GM12878 (cell line): Measurements from ENCODE around the gene TXNL1. TPM values are rescaled to one million over a fixed set of nuclear protein-coding genes. Genes with fewer than 3 reads are reported as not detected.

Source experiments
- BRCA1 ChIP-seq: IDR thresholded peaks from 2 replicates; pipeline ENCODE4 v1.6.1; 2011; ENCODE audit warnings: low read depth, low read length, improper control_type of control experiment
- CEBPZ ChIP-seq: fragments of 150-350 bp; IDR thresholded peaks from 2 replicates; pipeline ENCODE4 v1.6.1; 2016; ENCODE audit warnings: low read depth, low read length
- CHD2 ChIP-seq: IDR thresholded peaks from 2 replicates; pipeline ENCODE4 v1.6.1; 2011; ENCODE audit warnings: low read depth, low read length, improper control_type of control experiment, borderline replicate concordance
- CREM ChIP-seq: IDR thresholded peaks from 2 replicates; pipeline ENCODE4 v1.6.1; 2014; ENCODE audit warnings: antibody characterized with exemption, low read depth
- EP300 ChIP-seq, 2 experiments: fragments of 150-350 bp in 1 of 2; IDR thresholded peaks; 2 replicates each; pipeline ENCODE4 v1.6.1; 2011 to 2012; ENCODE audit warnings: low read depth in 2 of 2, low read length in 2 of 2, borderline replicate concordance in 1 of 2, improper control_type of control experiment in 1 of 2, inconsistent platforms in 1 of 2; ENCODE audit not compliant: control insufficient read depth in 1 of 2
- FOXM1 ChIP-seq: IDR thresholded peaks from 2 replicates; pipeline ENCODE4 v1.6.1; 2012; ENCODE audit warnings: low read depth, mild to moderate bottlenecking, inconsistent platforms, low read length, moderate library complexity
- HCFC1 ChIP-seq: fragments of 150-350 bp; IDR thresholded peaks from 2 replicates; pipeline ENCODE4 v1.6.1; 2014; ENCODE audit warnings: low read length
- IKZF1 ChIP-seq: fragments of 450-650 bp; conservative IDR thresholded peaks from 2 replicates; pipeline ENCODE4 v1.6.1; 2017; ENCODE audit warnings: antibody characterized with exemption, mild to moderate bottlenecking
- MXI1 ChIP-seq: fragments of 150-350 bp; IDR thresholded peaks from 2 replicates; pipeline ENCODE4 v1.6.1; 2011; ENCODE audit warnings: low read depth, mild to moderate bottlenecking, inconsistent platforms, low read length, improper control_type of control experiment
- POLR2AphosphoS2 ChIP-seq: IDR thresholded peaks from 2 replicates; pipeline ENCODE4 v1.6.1; 2011; ENCODE audit warnings: low read depth, mild to moderate bottlenecking, low read length, improper control_type of control experiment, moderate library complexity
- RFX5 ChIP-seq: IDR thresholded peaks from 2 replicates; pipeline ENCODE4 v1.6.1; 2011; ENCODE audit warnings: low read depth, low read length, improper control_type of control experiment
- SIN3A ChIP-seq: IDR thresholded peaks from 2 replicates; pipeline ENCODE4 v1.6.1; 2012; ENCODE audit warnings: low read depth, low read length, improper control_type of control experiment
- SIX5 ChIP-seq: IDR thresholded peaks from 2 replicates; pipeline ENCODE4 v1.6.1; 2011; ENCODE audit warnings: mild to moderate bottlenecking, low read depth, low read length, moderate library complexity; ENCODE audit not compliant: severe bottlenecking
- SREBF1 ChIP-seq: IDR thresholded peaks from 2 replicates; pipeline ENCODE4 v1.6.1; 2012; ENCODE audit warnings: mild to moderate bottlenecking, low read length
- TCF12 ChIP-seq: IDR thresholded peaks from 2 replicates; pipeline ENCODE4 v1.6.1; 2011; ENCODE audit warnings: low read depth, mild to moderate bottlenecking, low read length
- polyA plus RNA-seq, 11 experiments: library from polyadenylated mRNA; depleted of rRNA in 4 of 11; unstranded in 6 of 11; stranded (reverse) in 5 of 11; fragments of >200 nt; fragmentation: Nextera tagmentation in 4 of 11; fragmentation: Illumina TruSeq in 1 of 11; extraction: Ambion mirVana in 4 of 11; extraction: Trizol in 1 of 11; gene quantifications; 1 replicate in 1 of 11; 2 replicates in 10 of 11; pipeline versions ENCODE4 v1.2.1 to v1.2.3, GENCODE V29; 2011 to 2016; ENCODE audit warnings: inconsistent platforms in 2 of 11, missing spikeins in 2 of 11, low read depth in 1 of 11
- total RNA-seq, 4 experiments: library from RNA; depleted of rRNA in 3 of 4; stranded (reverse); fragments of >200 nt in 3 of 4; fragmentation: Illumina TruSeq in 1 of 4; extraction: Trizol in 1 of 4; gene quantifications; 2 replicates each; pipeline versions ENCODE4 v1.2.1 to v1.2.3, GENCODE V29; 2013 to 2021
- TF ChIP-seq, protein P1 (sequence below): fragments of 450-650 bp; IDR thresholded peaks from 2 replicates; pipeline ENCODE4 v1.6.1; 2016; ENCODE audit warnings: mild to moderate bottlenecking
- TF ChIP-seq, protein P2 (sequence below): fragments of 450-650 bp; formaldehyde crosslinking; IDR thresholded peaks from 2 replicates; pipeline ENCODE4 v1.5.0; 2022; ENCODE audit warnings: mild to moderate bottlenecking, missing genetic modification characterization

Gene TXNL1
- total and polyA plus RNA-seq, 10 of the 15 experiments (the other 5 are each of a cell fraction or from before 2014, with no cell fraction given): 30.9 to 124 (median 71.2) TPM

- TF ChIP-seq SIN3A (0 out of 2 replicates have a peak, but pooled peaks have one; percentile 44), HCFC1 (peak; percentile 72), EP300 (IDR thresholded peaks at IDR 0.05; ENCODE audit: borderline replicate concordance in 1 of 2, control insufficient read depth in 1 of 2, low read depth in 2 of 2, low read length in 2 of 2) (0 out of 4 replicates have a peak, but pooled peaks of 1 of the 2 experiments have one; percentile 44), BRCA1 (peak; percentile 67), CREM (peak; percentile 96), SIX5 (peak; percentile 37), CEBPZ (no peak), TCF12 (peak; percentile 80), IKZF1 (peak; percentile 97), SREBF1 (no peak; the same call in 1 of the 2 replicates), CHD2 (peak; percentile 98), FOXM1 (0 out of 2 replicates have a peak, but pooled peaks have one; percentile 31), RFX5 (peak; percentile 78; the same call in 1 of the 2 replicates), MXI1 (peak; percentile 69; the same call in 1 of the 2 replicates), POLR2AphosphoS2 (peak; percentile 60; the same call in 1 of the 2 replicates)
- TF ChIP-seq, protein P1, sequence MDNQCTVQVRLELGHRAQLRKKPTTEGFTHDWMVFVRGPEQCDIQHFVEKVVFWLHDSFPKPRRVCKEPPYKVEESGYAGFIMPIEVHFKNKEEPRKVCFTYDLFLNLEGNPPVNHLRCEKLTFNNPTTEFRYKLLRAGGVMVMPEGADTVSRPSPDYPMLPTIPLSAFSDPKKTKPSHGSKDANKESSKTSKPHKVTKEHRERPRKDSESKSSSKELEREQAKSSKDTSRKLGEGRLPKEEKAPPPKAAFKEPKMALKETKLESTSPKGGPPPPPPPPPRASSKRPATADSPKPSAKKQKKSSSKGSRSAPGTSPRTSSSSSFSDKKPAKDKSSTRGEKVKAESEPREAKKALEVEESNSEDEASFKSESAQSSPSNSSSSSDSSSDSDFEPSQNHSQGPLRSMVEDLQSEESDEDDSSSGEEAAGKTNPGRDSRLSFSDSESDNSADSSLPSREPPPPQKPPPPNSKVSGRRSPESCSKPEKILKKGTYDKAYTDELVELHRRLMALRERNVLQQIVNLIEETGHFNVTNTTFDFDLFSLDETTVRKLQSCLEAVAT: peak; percentile 25; the same call in 1 of the 2 replicates
- TF ChIP-seq, protein P2, sequence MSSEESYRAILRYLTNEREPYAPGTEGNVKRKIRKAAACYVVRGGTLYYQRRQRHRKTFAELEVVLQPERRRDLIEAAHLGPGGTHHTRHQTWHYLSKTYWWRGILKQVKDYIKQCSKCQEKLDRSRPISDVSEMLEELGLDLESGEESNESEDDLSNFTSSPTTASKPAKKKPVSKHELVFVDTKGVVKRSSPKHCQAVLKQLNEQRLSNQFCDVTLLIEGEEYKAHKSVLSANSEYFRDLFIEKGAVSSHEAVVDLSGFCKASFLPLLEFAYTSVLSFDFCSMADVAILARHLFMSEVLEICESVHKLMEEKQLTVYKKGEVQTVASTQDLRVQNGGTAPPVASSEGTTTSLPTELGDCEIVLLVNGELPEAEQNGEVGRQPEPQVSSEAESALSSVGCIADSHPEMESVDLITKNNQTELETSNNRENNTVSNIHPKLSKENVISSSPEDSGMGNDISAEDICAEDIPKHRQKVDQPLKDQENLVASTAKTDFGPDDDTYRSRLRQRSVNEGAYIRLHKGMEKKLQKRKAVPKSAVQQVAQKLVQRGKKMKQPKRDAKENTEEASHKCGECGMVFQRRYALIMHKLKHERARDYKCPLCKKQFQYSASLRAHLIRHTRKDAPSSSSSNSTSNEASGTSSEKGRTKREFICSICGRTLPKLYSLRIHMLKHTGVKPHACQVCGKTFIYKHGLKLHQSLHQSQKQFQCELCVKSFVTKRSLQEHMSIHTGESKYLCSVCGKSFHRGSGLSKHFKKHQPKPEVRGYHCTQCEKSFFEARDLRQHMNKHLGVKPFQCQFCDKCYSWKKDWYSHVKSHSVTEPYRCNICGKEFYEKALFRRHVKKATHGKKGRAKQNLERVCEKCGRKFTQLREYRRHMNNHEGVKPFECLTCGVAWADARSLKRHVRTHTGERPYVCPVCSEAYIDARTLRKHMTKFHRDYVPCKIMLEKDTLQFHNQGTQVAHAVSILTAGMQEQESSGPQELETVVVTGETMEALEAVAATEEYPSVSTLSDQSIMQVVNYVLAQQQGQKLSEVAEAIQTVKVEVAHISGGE (CRISPR knock-in tag): no peak
Measured at GRCh38 chr18:56638232-56639103, at the start of gene TXNL1 (continued).
